ENCODE results near the gene CALN1.

Gene CALN1

DNA sequence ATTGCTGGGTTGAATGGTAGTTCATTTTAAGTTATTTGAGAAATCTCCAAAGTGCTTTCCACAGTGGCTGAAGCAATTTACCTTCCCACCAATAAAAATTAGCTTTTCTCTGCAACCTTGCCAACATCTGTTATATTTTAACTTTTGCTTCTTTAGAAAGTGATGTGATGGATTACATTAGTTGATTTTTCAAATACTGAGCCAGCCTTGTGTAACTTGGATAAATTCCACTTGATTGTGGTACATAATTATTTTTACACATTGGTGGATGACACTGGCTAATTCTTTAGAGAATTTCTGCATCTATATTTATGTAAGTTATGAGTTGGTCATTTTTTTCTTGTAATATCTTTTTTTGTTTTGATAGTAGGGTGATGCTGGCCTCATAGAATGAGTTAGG is 646.1 kb downstream of the CALN1 start:
- no peaks in the 10 kb centered on the region for H3K27me3 ChIP-seq (replicated peaks; ENCODE audit: control insufficient read depth, insufficient read depth, low read length)
- H3K4me3 ChIP-seq (replicated peaks; ENCODE audit: low read depth, low read length), result no peak overlapping the region
- TF ChIP-seq, protein P1, sequence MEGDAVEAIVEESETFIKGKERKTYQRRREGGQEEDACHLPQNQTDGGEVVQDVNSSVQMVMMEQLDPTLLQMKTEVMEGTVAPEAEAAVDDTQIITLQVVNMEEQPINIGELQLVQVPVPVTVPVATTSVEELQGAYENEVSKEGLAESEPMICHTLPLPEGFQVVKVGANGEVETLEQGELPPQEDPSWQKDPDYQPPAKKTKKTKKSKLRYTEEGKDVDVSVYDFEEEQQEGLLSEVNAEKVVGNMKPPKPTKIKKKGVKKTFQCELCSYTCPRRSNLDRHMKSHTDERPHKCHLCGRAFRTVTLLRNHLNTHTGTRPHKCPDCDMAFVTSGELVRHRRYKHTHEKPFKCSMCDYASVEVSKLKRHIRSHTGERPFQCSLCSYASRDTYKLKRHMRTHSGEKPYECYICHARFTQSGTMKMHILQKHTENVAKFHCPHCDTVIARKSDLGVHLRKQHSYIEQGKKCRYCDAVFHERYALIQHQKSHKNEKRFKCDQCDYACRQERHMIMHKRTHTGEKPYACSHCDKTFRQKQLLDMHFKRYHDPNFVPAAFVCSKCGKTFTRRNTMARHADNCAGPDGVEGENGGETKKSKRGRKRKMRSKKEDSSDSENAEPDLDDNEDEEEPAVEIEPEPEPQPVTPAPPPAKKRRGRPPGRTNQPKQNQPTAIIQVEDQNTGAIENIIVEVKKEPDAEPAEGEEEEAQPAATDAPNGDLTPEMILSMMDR (IDR thresholded peaks at IDR 0.05; ENCODE audit: insufficient read depth, low read length, poor library complexity, severe bottlenecking), result no peak
- no peak for DNase-seq (ENCODE audit: extremely low read depth, insufficient read length)
- no peaks in the 10 kb centered on the region for H3K36me3 ChIP-seq (ENCODE audit: control insufficient read depth, insufficient read depth, low read length)

DNA sequence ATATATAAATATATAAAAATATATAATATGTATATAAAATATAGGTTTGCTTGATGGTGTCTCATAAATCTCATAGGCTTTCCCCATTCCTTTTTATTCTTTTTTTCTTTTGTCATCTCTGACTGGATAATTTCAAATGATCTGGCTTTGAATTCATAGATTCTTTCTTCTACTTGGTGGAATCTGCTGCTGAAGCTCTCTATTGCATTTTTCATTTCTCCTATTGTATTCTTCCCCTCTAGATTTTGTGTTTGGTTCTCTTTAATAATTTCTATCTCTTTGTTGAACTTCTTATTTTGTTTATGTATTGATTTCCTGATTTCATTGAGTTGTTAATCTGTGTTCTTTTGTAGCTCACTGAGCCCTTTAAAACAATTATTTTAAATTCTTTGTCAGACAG is 650.8 kb downstream of the CALN1 start:
- Histone ChIP-seq H3K4me3 (replicated peaks; ENCODE audit: low read depth, low read length) (no peak overlapping the region), H3K36me3 (ENCODE audit: control insufficient read depth, insufficient read depth, low read length) (no peaks in the 10 kb centered on the region), H3K27me3 (replicated peaks; ENCODE audit: control insufficient read depth, insufficient read depth, low read length) (no peaks in the 10 kb centered on the region)
- TF ChIP-seq, protein P1 (IDR thresholded peaks at IDR 0.05; ENCODE audit: insufficient read depth, low read length, poor library complexity, severe bottlenecking), result no peak
- DNase-seq (ENCODE audit: extremely low read depth, insufficient read length), result no peak

DNA sequence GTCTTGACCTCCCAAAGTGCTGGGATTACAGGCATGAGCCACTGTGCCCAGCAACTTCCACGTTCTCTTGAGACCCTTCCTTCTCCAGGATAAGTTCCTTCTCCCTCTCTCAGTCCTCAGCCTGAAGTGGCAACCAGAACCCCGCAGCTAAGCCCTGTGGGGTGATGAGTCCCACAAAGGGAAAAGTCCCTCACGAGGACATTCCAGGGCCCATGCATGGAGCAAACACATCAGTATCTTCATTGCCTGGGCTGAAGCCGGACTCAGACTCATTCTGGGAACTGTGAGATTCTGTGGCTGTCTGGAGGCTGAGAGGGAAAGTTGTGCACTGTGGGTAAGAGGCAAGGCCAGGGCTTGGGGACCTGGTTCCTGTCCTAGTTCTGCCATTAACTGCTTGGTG is 657.3 kb downstream of the CALN1 start:
- Histone ChIP-seq H3K4me3 (replicated peaks; ENCODE audit: low read depth, low read length) (no peak overlapping the region), H3K36me3 (ENCODE audit: control insufficient read depth, insufficient read depth, low read length) (no peaks in the 10 kb centered on the region)
- TF ChIP-seq, protein P1 (IDR thresholded peaks at IDR 0.05; ENCODE audit: insufficient read depth, low read length, poor library complexity, severe bottlenecking), result no peak

DNA sequence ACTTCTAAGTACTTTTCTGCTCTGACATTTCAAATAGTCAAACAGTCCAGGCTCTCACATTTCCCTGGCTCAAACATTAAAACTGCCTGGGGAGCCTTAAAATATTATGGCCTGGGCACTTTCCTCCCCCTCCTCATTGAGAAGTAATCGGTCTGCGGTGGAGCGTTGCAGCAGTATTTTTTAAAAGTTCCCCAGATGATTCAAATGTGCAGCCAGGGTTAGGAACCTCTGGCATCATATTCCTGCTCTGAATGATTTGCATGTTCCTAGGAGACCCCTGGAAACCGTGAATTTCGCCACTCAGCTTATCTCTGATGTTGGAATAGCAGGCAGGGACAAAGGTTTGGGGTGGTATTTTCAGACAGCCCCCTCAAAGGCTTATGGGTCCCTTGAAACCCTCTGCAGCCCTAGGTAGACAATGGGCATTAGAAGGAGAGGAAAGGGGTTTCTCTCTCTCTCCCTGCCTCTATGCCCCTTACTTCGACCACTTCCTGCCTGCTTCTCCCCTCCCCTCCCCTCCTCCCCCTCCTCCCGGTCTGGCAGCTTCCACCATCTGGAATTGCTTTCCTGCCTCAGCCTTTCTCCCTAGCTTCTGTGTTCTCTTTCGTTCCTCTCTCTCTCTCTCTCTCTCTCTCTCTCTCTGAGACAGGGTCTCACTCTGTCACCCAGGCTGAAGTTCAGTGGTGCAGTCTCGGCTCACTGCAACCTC is 658.0 kb downstream of the CALN1 start:
- DNase-seq (ENCODE audit: extremely low read depth, insufficient read length), result no peak
- Histone ChIP-seq H3K4me3 (replicated peaks; ENCODE audit: low read depth, low read length) (no peak overlapping the region), H3K36me3 (ENCODE audit: control insufficient read depth, insufficient read depth, low read length) (no peaks in the 10 kb centered on the region), H3K27me3 (replicated peaks; ENCODE audit: control insufficient read depth, insufficient read depth, low read length) (no peaks in the 10 kb centered on the region)
- TF ChIP-seq, protein P1 (IDR thresholded peaks at IDR 0.05; ENCODE audit: insufficient read depth, low read length, poor library complexity, severe bottlenecking), result no peak

More for the DNA sequence above, 657.3 kb downstream of the CALN1 start:
- no peak for DNase-seq (ENCODE audit: extremely low read depth, insufficient read length)
- no peaks in the 10 kb centered on the region for H3K27me3 ChIP-seq (replicated peaks; ENCODE audit: control insufficient read depth, insufficient read depth, low read length)

DNA sequence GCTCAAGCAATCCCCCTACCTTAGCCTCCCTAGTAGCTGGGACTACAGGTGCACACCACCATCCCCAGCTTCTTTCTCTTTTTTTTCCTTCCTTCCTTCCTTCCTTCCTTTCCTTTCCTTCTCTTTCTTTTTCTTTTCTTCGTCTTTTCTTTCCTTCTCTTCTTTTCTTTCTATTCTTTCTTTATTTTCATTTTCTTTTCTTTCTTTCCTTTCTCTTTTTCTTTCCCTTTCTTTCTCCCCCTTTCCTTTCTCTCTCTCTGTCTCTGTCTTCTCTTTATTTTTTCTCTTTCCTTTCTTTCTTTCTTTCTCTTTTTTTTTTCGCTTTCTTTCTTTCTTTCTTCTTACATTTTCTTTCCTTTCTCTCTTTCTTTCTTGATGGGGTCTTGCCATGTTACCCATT is 658.9 kb downstream of the CALN1 start:
- Histone ChIP-seq H3K27me3 (replicated peaks; ENCODE audit: control insufficient read depth, insufficient read depth, low read length) (no peaks in the 10 kb centered on the region), H3K4me3 (replicated peaks; ENCODE audit: low read depth, low read length) (no peak overlapping the region), H3K36me3 (ENCODE audit: control insufficient read depth, insufficient read depth, low read length) (no peaks in the 10 kb centered on the region)
- TF ChIP-seq, protein P1 (IDR thresholded peaks at IDR 0.05; ENCODE audit: insufficient read depth, low read length, poor library complexity, severe bottlenecking), result no peak
- no peak for DNase-seq (ENCODE audit: extremely low read depth, insufficient read length)

All from GM06990 (cell line).